Esophagus muscularis mucosa (tissue), 4 donors: ENCODE data around the gene CRY2. TPM values are rescaled to one million over a fixed set of nuclear protein-coding genes. Genes with fewer than 3 reads are reported as not detected.
"Not testable (repeated sequence)": the region's sequence is repeated elsewhere in the genome, so short reads cannot be mapped to it uniquely, and the experiment has no call there.

ENCODE experiments used
- DNase-seq: peaks from one replicate; pipeline ENCODE4 v3.0.0-alpha.2; 2017; ENCODE audit errors: extremely low spot score
- H3K27ac ChIP-seq, 4 donors: fragments of 200-600 bp; sonication (generic); replicated peaks in 1 of 4; 1 replicate in 3 of 4; 2 replicates in 1 of 4; pipeline ENCODE4 v1.5.1; 2016 to 2019; ENCODE audit warnings: mild to moderate bottlenecking in 1 of 4
- H3K27me3 ChIP-seq, 4 donors: fragments of 200-600 bp; sonication (generic); one replicate each; pipeline versions ENCODE4 v1.5.1 to v1.6.0; 2016 to 2019
- H3K36me3 ChIP-seq, 4 donors: fragments of 200-600 bp; sonication (generic); one replicate each; pipeline ENCODE4 v1.5.1; 2016 to 2019
- H3K4me1 ChIP-seq, 4 donors: fragments of 200-600 bp; sonication (generic); one replicate each; pipeline ENCODE4 v1.5.1; 2016 to 2019
- H3K4me3 ChIP-seq, 4 donors: fragments of 200-600 bp; sonication (generic); 1 replicate in 2 of 4; 2 replicates in 2 of 4; pipeline ENCODE4 v1.5.1; 2016 to 2019; ENCODE audit warnings: mild to moderate bottlenecking in 4 of 4, moderate library complexity in 1 of 4
- H3K9me3 ChIP-seq, 4 donors: fragments of 200-600 bp; sonication (generic); 1 replicate in 3 of 4; 2 replicates in 1 of 4; pipeline ENCODE4 v1.5.1; 2016 to 2019
- EP300 ChIP-seq: sonication (generic); formaldehyde crosslinking; IDR thresholded peaks from one replicate; pipeline ENCODE4 v1.6.1; 2017; ENCODE audit warnings: antibody characterized with exemption
- POLR2A ChIP-seq: fragments of 450-650 bp; IDR thresholded peaks from one replicate; pipeline ENCODE4 v1.6.1; 2017; ENCODE audit warnings: antibody characterized with exemption, moderate library complexity, mild to moderate bottlenecking, low read depth
- POLR2AphosphoS5 ChIP-seq, 2 donors: sonication (generic); formaldehyde crosslinking; IDR thresholded peaks; one replicate each; pipeline ENCODE4 v1.6.1; 2017; ENCODE audit warnings: antibody characterized with exemption in 2 of 2
- WGBS: methylation state at CpG from one replicate; pipeline ENCODE4 v1.1.5; 2018; 5-methylcytosine and 5-hydroxymethylcytosine counted together
- intact Hi-C: fragments of 100-400 bp; cut with DNase I; formaldehyde crosslinking; loops from one replicate; pipeline ENCODE4 v1.15.1; 2023
- total RNA-seq, 4 donors: library from RNA; depleted of rRNA; stranded (reverse); fragments of >200 nt; gene quantifications; one replicate each; pipeline versions ENCODE4 v1.1.0 to v1.2.1, GENCODE V29; 2016
- TF ChIP-seq, protein P1 (sequence below), 3 experiments: fragments of 200-600 bp in 2 of 3; fragments of 450-650 bp in 1 of 3; sonication (generic) in 2 of 3; IDR thresholded peaks; one replicate each; pipeline ENCODE4 v1.5.1; 2017 to 2019; ENCODE audit warnings: antibody characterized with exemption in 3 of 3, mild to moderate bottlenecking in 2 of 3, moderate library complexity in 1 of 3

Gene CRY2
- total RNA-seq, 4 donors from 2014 or later = 32.0 to 57.6 (median 49.7) TPM

DNA sequence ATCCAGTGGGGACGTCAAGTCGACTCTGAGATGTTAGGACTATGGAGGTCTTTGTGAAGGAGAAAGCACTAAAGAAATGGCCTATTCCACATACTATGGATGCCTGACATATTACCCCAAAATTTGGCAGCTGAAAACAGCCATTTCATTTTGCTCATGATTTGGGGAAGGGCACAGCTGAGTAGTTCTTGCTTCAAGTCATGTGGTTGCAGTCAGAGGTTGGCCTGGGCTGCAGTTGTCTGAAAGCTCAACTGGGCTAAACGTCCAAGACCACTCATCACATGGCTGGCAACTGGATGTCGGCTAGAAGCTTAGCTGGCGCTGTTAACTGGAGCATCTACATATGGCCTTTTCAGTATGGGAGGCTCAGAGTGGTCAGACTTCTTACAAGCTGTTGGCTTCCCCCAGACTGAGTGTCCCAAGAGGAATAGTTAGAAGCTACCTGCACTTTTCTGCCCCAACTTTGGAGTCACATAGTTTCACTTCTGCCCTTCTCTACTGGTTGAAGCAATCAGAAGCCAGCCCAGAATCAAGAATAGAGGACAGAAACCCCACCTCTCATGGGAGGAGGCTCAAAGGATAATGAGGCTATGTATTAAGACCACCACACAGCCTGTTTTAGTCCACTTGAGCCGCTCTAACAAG is 28.2 kb upstream of the CRY2 start:
- intact Hi-C loops = no loop called here
- Histone ChIP-seq H3K4me1 (no peaks in the 10 kb centered on the region), H3K9me3 (no peaks in the 10 kb centered on the region), H3K27ac (no peak overlapping the region), H3K27me3 (no peaks in the 10 kb centered on the region), H3K36me3 (no peaks in the 10 kb centered on the region), H3K4me3 (no peak overlapping the region)
- TF ChIP-seq EP300 (no peak), POLR2AphosphoS5 (IDR thresholded peaks at IDR 0.05) (no peak), POLR2A (no peak)
- TF ChIP-seq, protein P1, sequence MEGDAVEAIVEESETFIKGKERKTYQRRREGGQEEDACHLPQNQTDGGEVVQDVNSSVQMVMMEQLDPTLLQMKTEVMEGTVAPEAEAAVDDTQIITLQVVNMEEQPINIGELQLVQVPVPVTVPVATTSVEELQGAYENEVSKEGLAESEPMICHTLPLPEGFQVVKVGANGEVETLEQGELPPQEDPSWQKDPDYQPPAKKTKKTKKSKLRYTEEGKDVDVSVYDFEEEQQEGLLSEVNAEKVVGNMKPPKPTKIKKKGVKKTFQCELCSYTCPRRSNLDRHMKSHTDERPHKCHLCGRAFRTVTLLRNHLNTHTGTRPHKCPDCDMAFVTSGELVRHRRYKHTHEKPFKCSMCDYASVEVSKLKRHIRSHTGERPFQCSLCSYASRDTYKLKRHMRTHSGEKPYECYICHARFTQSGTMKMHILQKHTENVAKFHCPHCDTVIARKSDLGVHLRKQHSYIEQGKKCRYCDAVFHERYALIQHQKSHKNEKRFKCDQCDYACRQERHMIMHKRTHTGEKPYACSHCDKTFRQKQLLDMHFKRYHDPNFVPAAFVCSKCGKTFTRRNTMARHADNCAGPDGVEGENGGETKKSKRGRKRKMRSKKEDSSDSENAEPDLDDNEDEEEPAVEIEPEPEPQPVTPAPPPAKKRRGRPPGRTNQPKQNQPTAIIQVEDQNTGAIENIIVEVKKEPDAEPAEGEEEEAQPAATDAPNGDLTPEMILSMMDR (IDR thresholded peaks at IDR 0.05) = no peak
- DNase-seq = no peak
- 83% methylated on average over 6 of the region's 6 CpGs for WGBS

DNA sequence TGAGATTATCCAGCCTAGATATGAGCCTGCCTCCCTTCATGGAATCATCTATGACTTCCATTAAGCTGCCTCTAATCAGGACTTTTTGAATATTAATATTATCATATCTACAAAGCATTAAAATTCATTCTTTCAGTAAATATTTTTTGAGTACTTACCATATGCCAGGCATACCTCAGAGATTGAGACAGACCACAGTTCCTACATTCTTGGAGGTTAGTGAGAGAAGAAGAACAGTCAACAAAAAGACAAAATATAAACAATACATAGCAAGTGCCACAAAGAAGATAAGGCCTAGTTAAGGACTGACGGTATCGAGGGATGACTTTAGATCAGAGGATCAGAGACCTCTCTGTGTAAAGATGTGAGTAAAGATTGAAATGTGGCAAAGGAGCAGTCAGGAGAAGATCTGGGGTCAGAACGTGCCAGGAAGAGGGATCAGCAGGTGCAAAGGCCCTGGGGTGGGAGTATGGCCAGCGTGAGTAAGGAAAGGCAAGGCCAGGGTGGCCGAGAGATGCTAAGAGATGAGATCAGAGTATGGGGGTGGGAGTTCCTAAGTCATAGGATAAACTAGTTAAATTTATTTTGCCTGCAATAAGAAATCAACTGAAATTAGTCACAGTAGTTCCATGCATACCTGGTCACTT is 26.9 kb upstream of the CRY2 start:
- WGBS = 88% methylated on average over 5 of the region's 5 CpGs
- intact Hi-C loops = no loop called here

DNA sequence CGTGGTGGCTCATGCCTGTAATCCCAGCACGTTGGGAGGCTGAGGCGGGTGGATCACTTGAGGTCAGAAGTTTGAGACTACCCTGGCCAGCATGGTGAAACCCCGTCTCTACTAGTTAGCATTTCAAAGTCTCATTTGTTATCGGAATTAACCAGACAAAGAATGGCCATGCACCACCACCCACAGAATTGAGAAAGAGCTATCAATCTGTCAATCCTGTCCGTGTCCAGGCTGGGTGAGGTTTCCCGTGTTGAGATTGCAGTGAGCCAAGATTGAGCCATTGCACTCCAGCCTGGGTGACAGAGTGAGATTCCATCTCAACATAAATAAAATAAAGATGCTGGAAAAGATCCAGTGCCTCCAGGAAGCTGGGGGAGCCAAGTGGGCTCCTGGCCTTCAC is 20.8 kb upstream of the CRY2 start:
- H3K4me1 ChIP-seq, H3K27ac ChIP-seq, H3K27me3 ChIP-seq, H3K9me3 ChIP-seq, intact Hi-C loops, H3K36me3 ChIP-seq, H3K4me3 ChIP-seq, DNase-seq: not testable (repeated sequence)
- 50% methylated on average over 7 of the region's 7 CpGs for WGBS

More for the DNA sequence above, 26.9 kb upstream of the CRY2 start:
- Histone ChIP-seq H3K27ac (no peak overlapping the region), H3K9me3 (no peaks in the 10 kb centered on the region), H3K27me3 (no peaks in the 10 kb centered on the region), H3K36me3 (no peaks in the 10 kb centered on the region), H3K4me3 (no peak overlapping the region), H3K4me1 (no peaks in the 10 kb centered on the region)
- DNase-seq = no peak
- TF ChIP-seq POLR2AphosphoS5 (IDR thresholded peaks at IDR 0.05) (no peak), POLR2A (no peak), EP300 (no peak)
- TF ChIP-seq, protein P1 (IDR thresholded peaks at IDR 0.05) = no peak

DNA sequence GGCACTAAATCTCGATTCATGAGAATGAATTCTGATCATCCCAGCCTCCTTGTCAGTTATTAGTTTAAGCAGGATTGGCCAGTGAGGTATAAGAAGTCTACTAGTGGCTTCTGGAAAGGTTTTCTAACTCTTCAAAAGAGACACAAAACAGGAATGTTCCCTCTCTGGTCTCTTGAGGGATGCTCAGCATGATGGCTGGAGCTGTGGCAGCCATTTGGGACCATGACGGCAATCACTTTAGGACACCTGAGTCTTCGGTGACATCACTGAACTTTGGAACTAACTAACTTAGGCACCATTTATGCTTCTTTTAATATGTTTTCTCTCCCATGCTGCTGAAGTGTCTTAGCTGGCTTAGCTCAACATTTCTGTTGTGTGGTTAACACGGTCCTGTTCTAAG is 20.2 kb upstream of the CRY2 start:
- intact Hi-C loops = no loop called here

DNA sequence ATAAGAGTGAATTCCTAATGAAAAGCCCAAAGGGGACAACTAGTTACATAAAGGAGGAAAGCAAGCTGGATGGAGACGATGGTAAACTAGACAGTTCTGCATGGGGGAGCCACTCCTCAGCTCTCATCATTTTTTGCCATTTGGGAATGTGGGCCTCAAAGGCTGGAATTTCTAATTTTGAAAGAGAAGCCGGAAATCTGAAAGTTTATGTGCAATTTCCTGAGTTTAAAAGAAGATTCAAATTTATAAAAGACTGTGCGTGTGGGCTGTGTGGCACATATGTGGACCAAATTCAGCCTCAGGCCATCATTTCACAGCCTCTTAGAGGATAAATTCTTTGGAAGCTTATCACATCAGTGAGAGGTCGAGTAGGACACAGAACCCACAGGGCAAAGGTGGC is 18.3 kb upstream of the CRY2 start:
- Histone ChIP-seq H3K4me3 (no peak overlapping the region), H3K9me3 (no peaks in the 10 kb centered on the region), H3K4me1 (no peaks in the 10 kb centered on the region), H3K27me3 (peaks cover 0 to 6% (median 0%) of the 10 kb centered on the region in 4 donors), H3K36me3 (no peaks in the 10 kb centered on the region), H3K27ac (no peak overlapping the region)
- no peak for DNase-seq
- intact Hi-C loops = no loop called here
- 76% methylated on average over 4 of the region's 4 CpGs for WGBS
- TF ChIP-seq, protein P1 (IDR thresholded peaks at IDR 0.05) = no peak
- TF ChIP-seq POLR2AphosphoS5 (IDR thresholded peaks at IDR 0.05) (no peak), EP300 (no peak)

More for the DNA sequence above, 20.2 kb upstream of the CRY2 start:
- Histone ChIP-seq H3K36me3 (no peaks in the 10 kb centered on the region), H3K4me3 (no peak overlapping the region), H3K4me1 (no peaks in the 10 kb centered on the region), H3K27ac (no peak overlapping the region), H3K9me3 (no peaks in the 10 kb centered on the region), H3K27me3 (peaks cover 0 to 6% (median 0%) of the 10 kb centered on the region in 4 donors)
- no peak for TF ChIP-seq POLR2AphosphoS5 (IDR thresholded peaks at IDR 0.05)
- TF ChIP-seq POLR2A = no peak
- TF ChIP-seq, protein P1 (IDR thresholded peaks at IDR 0.05) = no peak
- TF ChIP-seq EP300 = no peak
- DNase-seq = no peak
- 95% methylated on average over 4 of the region's 4 CpGs for whole genome bisulfite sequencing
